A172 (cell line): ENCODE measurements around the gene EPN1. TPM values are rescaled to one million over a fixed set of nuclear protein-coding genes. Genes with fewer than 3 reads are reported as not detected.
"Not testable (repeated sequence)": the region's sequence is repeated elsewhere in the genome, so short reads cannot be mapped to it uniquely, and the experiment has no call there.

Experiments
- DNase-seq: peaks from one replicate; pipeline ENCODE4 v3.0.0-alpha.2; 2015; ENCODE audit warnings: low spot score
- total RNA-seq: library from RNA; depleted of rRNA; stranded (reverse); fragments of >200 nt; shearing (Covaris generic); gene quantifications from 2 replicates; pipeline ENCODE4 v1.2.3, GENCODE V29; 2014; rRNA removed

The EPN1 gene
- total RNA-seq, 1 experiment from 2014 or later, result 135 TPM

DNA sequence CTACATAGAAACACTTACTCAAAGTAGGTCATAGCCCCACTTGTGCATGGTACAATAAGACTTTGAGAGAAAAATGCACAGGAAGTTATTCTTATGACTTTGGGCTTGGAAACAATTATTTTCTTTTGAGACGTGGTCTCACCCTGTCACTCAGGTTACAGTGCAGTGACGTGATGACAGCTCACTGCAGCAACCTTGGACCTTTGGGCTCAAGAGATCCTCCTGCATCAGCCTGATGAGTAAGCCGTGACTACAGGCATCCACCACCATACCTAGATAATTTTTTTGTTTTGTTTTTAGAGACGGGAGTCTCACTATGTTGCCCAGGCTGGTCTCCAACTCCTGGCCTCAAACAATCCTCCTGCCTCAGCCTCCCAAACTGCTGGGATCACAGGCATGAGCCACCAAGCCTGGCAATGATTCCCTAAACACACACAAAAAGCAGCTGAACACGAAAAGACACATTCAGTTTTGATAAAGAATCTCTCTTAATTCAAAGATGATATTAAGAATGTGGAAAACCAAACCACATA, 45.3 kb downstream of the EPN1 start:
- DNase-seq, result no peak

DNA sequence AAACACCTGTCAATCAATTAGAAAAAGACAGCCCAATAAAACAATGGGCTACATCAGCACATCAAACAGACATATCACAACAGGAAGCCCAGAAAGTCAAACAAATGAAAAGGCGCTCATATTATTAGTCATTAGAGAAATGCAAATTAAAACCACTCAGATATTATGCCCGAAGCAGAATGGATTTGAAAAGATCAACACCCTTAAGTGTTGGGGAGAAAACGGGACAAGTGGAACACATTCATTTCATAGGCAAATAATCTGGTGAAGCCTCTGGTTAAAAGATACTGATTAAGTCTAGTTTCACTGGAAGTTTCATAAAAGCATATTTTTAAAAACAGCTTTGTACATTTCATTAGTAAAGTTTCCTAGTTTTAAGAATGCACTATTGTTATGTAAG, 45.8 kb downstream of the EPN1 start:
- no peak for DNase-seq

DNA sequence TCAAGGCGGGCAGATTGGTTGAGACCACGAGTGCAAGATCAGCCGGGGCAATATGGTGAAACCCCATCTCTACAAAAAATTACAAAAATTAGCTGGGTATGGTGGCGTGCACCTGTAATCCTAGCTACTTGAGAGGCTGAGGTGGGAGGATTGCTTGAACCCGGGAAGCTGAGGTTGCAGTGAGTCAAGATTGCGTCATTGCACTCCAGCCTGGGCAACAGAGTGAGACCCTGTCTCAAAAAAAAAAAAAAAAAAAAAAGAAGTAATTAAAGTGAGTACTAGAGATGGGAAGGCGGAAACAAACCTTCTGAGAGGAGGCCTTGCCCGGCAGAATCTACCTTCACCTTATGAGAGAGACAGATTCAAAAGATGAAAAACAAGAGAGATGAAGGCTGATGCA, 48.5 kb downstream of the EPN1 start:
- no peak for DNase-seq

DNA sequence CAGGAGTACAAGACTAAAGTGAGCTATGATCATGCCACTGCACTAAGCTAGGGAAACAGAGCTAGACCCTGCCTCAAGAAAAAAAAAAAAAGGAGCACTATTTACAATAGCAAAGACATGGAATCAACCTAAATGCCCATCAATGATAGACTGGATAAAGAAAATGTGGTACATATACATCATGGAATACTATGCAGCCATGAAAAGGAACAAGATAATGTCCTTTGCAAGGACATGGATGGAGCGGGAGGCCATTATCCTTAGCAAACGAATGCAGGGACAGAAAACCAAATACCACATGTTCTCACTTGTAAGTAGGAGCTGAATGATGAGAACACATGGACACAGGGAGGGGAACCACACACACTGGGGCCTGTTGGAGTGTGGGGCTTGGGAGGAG, 55.4 kb downstream of the EPN1 start:
- not testable (repeated sequence) for DNase-seq

DNA sequence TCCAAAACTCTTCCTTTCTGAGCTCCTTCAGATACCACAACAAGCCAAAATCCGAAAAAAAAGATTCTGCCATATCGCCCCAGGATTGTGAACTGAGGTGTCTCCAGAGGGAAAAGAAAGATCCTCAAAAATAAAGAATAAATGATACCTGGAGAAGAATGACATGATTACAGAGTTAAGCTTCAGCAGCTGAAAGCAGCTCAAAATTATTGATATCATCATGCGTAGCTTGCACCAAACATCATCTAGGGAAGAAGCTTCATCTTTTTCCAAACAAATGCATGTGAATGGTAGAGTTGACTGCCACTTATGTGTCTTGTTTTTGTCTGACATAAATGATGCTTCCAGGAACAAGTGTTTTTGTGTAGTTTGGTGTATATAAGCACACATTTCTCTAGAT, 63.3 kb downstream of the EPN1 start, which contains the start of gene NLRP9:
TSS of gene NLRP9 (minus strand) at position 101 of the 400 bp plus-strand sequence. CDS start at position 73, 28 bp downstream.
- no peak for DNase-seq

DNA sequence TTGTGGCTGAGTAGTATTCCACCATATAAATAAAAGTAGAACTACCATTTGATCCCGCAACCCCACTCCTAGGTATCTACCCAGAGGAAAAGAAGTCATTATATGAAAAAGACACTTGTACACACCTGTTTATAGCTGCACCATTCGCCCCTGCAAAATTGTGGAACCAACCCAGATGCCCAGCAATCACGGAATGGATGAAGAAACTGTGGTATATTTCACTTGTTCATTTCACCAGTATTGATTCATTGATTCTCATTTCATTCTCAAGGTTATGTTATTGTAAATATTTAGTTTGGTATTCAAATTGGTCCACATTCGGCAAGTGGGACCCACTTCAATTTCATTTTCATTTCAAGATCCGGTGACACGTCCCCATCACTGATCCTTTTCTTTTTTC, 75.7 kb downstream of the EPN1 start:
- DNase-seq, result no peak

DNA sequence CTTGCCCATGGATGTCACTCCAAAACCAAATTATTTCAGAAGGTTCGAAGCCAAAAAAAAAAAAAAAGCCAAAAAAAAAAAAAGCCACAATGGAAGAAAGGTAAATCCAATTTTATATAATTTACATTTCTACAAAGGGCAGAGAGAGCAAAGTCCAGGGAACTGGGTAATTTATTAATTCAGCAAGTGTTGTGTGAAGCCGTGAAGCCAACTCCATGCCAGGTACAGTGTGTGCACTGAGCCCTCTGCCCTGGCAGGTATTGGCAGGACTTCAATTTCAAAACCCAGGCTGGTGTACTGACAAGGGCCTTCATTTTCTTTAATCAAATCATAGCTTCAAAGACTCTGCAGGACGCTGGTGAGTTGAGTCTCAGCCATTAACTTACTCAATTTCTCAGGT, 78.4 kb downstream of the EPN1 start:
- no peak for DNase-seq

DNA sequence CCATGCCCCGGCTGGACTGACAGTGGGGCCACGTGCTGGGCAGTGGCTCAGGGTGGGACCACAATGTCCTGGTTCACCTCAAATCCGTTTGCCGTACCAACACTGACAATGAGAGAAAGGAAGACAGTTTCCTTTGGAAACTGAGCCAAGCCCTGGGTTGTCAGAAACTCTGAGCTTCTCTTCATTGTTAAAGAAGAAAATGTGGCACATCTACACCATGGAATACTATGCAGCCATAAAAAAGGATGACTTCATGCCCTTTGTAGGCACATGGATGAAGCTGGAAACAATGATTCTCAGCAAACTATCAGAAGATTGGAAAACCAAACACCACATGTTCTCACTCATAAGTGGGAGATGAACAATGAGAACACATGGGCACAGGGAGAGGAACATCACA, 81.8 kb downstream of the EPN1 start:
- DNase-seq, result not testable (repeated sequence)

DNA sequence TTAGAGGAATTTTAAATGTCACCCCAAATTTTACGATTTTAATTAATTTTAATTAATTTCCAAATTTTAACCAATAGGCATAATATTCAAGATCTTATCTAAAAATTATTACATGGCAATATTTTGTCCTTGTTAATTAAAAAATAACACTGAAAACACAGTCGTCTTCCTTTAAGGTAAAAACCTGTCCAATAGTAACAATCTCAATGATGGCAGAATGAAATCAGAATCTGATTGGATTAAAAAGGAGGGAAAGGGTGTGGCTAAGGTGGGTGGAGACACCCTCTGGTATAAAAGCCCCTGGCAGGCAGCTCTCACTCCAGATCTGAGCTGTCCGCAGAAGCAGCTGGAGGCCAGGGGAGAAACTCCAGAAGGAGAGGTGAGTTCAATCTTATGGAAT, 83.8 kb downstream of the EPN1 start, which contains the start of gene RFPL4A:
TSS of gene RFPL4A (plus strand) at position 301 of the 400 bp plus-strand sequence. CDS start 2,704 bp downstream, outside the sequence.
- peak; percentile 18 for DNase-seq

Other genes with a start within 250 kb of the EPN1 start
- gene SHISA7, start 231.9 kb upstream of the EPN1 start, total RNA-seq, result not detected in 2 replicates
- 114 and 139 TPM in 2 replicates for gene ISOC2, start 213.6 kb upstream of the EPN1 start, total RNA-seq
- 0.07 TPM in 1 of 2 replicates, not detected in the other for gene C19orf85, start 210.5 kb upstream of the EPN1 start, total RNA-seq
- gene ZNF628, start 198.6 kb upstream of the EPN1 start, total RNA-seq, result 4.1 and 4.8 TPM in 2 replicates
- 56.2 and 65.7 TPM in 2 replicates for gene NAT14, start 190.0 kb upstream of the EPN1 start, total RNA-seq
- gene SSC5D, start 186.8 kb upstream of the EPN1 start, total RNA-seq, result 1.1 and 1.2 TPM in 2 replicates
- gene SBK2, start 138.1 kb upstream of the EPN1 start, total RNA-seq, result 0.38 TPM in 1 of 2 replicates, not detected in the other
- gene SBK3, start 129.7 kb upstream of the EPN1 start, total RNA-seq, result 0.19 and 0.81 TPM in 2 replicates
- 7.9 and 16.6 TPM in 2 replicates for gene ZNF579, start 94.4 kb upstream of the EPN1 start, total RNA-seq
- gene FIZ1, start 75.7 kb upstream of the EPN1 start, total RNA-seq, result 11.5 and 11.7 TPM in 2 replicates
- 20.0 and 23.7 TPM in 2 replicates for gene ZNF524, start 74.9 kb upstream of the EPN1 start, total RNA-seq
- 0.81 and 1.4 TPM in 2 replicates for gene ZNF865, start 69.6 kb upstream of the EPN1 start, total RNA-seq
- 0.62 and 6.5 TPM in 2 replicates for gene ZNF784, start 50.7 kb upstream of the EPN1 start, total RNA-seq
- 13.0 and 21.6 TPM in 2 replicates for gene ZNF580, start 34.2 kb upstream of the EPN1 start, total RNA-seq
- 7.3 and 20.2 TPM in 2 replicates for gene ZNF581, start 31.6 kb upstream of the EPN1 start, total RNA-seq
- gene CCDC106, start 27.0 kb upstream of the EPN1 start, total RNA-seq, result 2.6 and 6.0 TPM in 2 replicates
- gene U2AF2, start 20.2 kb upstream of the EPN1 start, total RNA-seq, result 143 and 169 TPM in 2 replicates
- gene NLRP9, start 63.2 kb downstream of the EPN1 start, total RNA-seq, result not detected in 2 replicates
- not detected in 2 replicates for gene RFPL4A, start 83.9 kb downstream of the EPN1 start, total RNA-seq
- 1.6 TPM in 1 of 2 replicates, not detected in the other for gene RFPL4AL1, start 93.9 kb downstream of the EPN1 start, total RNA-seq
- gene NLRP11, start 156.8 kb downstream of the EPN1 start, total RNA-seq, result 2.5 and 4.9 TPM in 2 replicates
- gene NLRP4, start 161.3 kb downstream of the EPN1 start, total RNA-seq, result 0.03 TPM in 1 of 2 replicates, not detected in the other